PFSK-1 (cell line): ENCODE results near the gene PRKAB2.

Experiments
- FOXP2 ChIP-seq: optimal IDR thresholded peaks from 2 replicates; pipeline ENCODE3; 2011; ENCODE audit warnings: borderline replicate concordance, control low read depth, inconsistent platforms; ENCODE audit not compliant: insufficient read depth; ENCODE audit errors: extremely low read length, extremely low read depth
- POLR2AphosphoS5 ChIP-seq: IDR thresholded peaks from 2 replicates; pipeline ENCODE4 v1.6.1; 2012; ENCODE audit warnings: low read depth, mild to moderate bottlenecking, control low read depth, low read length, moderate library complexity
- SIN3A ChIP-seq: IDR thresholded peaks from 2 replicates; pipeline ENCODE4 v1.6.1; 2012; ENCODE audit warnings: mild to moderate bottlenecking, low read length, moderate library complexity, borderline replicate concordance; ENCODE audit not compliant: insufficient read depth
- TAF1 ChIP-seq: IDR thresholded peaks from 2 replicates; pipeline ENCODE4 v1.6.1; 2012; ENCODE audit warnings: low read length, control low read depth, borderline replicate concordance; ENCODE audit not compliant: insufficient read depth
- TF ChIP-seq, protein P1 (sequence below), 2 experiments: IDR thresholded peaks; 2 replicates each; pipeline versions ENCODE4 v1.6.1 to v1.8.0; 2011 to 2012; ENCODE audit warnings: low read depth in 2 of 2, low read length in 2 of 2, control low read depth in 1 of 2, inconsistent platforms in 1 of 2, mild to moderate bottlenecking in 1 of 2, moderate library complexity in 1 of 2; ENCODE audit not compliant: insufficient read depth in 1 of 2

Gene PRKAB2

GRCh38 chr1:147168626-147169058 lies 3.6 kb downstream of the PRKAB2 start:
- TF ChIP-seq TAF1 (no peak), FOXP2 (no peak), SIN3A (no peak), POLR2AphosphoS5 (no peak)
- TF ChIP-seq, protein P1, sequence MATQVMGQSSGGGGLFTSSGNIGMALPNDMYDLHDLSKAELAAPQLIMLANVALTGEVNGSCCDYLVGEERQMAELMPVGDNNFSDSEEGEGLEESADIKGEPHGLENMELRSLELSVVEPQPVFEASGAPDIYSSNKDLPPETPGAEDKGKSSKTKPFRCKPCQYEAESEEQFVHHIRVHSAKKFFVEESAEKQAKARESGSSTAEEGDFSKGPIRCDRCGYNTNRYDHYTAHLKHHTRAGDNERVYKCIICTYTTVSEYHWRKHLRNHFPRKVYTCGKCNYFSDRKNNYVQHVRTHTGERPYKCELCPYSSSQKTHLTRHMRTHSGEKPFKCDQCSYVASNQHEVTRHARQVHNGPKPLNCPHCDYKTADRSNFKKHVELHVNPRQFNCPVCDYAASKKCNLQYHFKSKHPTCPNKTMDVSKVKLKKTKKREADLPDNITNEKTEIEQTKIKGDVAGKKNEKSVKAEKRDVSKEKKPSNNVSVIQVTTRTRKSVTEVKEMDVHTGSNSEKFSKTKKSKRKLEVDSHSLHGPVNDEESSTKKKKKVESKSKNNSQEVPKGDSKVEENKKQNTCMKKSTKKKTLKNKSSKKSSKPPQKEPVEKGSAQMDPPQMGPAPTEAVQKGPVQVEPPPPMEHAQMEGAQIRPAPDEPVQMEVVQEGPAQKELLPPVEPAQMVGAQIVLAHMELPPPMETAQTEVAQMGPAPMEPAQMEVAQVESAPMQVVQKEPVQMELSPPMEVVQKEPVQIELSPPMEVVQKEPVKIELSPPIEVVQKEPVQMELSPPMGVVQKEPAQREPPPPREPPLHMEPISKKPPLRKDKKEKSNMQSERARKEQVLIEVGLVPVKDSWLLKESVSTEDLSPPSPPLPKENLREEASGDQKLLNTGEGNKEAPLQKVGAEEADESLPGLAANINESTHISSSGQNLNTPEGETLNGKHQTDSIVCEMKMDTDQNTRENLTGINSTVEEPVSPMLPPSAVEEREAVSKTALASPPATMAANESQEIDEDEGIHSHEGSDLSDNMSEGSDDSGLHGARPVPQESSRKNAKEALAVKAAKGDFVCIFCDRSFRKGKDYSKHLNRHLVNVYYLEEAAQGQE (IDR thresholded peaks at IDR 0.05; ENCODE audit: insufficient read depth in 1 of 2, low read depth in 2 of 2, low read length in 2 of 2) = no peak

DNA sequence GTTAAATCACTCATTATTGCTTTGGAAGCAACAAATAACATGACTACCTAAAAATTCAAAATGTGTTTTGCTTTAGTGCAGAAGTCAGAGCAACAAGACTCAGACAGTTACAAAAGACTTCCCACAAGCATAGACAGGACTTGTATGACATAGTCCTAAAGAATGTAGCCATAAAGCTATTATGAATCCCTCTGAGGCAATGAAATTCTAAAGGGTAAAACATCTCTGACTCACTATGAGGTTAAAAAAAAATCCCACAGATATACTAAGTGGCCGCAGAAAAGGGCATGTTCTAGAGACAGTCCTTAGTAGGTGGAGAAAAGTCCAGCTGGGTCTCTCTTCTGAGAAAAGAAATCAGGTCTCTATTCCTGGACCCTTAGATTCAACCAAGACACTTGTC lies 4.9 kb downstream of the PRKAB2 start:
- TF ChIP-seq, protein P1 (IDR thresholded peaks at IDR 0.05; ENCODE audit: insufficient read depth in 1 of 2, low read depth in 2 of 2, low read length in 2 of 2) = no peak
- TF ChIP-seq POLR2AphosphoS5 (no peak), TAF1 (no peak), FOXP2 (no peak), SIN3A (no peak)

- no peak for TF ChIP-seq TAF1
- TF ChIP-seq FOXP2 = no peak
- no peak for TF ChIP-seq POLR2AphosphoS5
- no peak for TF ChIP-seq SIN3A
Measured at GRCh38 chr1:147163019-147163418, 9.3 kb downstream of the PRKAB2 start.

DNA sequence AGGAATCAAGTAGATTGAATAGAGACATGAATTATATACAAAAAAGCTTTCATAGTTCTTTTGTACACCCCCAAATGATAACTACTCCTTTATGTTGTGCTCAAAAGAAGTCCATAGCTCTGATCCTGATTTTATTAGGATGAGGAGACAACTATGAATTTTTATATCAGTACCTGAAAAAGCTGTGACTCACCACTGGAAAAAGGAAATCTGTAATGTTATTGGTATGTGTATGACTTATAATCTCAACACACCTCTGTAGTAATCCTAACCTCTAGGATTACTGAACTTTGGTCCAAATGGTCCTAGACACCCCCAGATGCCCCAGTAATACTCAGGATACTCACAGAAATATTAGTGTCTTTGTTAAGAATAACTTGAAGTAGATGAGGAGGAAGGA lies 10.2 kb downstream of the PRKAB2 start:
- no peak for TF ChIP-seq POLR2AphosphoS5
- no peak for TF ChIP-seq FOXP2
- no peak for TF ChIP-seq SIN3A
- no peak for TF ChIP-seq TAF1
- TF ChIP-seq, protein P1 (IDR thresholded peaks at IDR 0.05; ENCODE audit: insufficient read depth in 1 of 2, low read depth in 2 of 2, low read length in 2 of 2) = no peak

DNA sequence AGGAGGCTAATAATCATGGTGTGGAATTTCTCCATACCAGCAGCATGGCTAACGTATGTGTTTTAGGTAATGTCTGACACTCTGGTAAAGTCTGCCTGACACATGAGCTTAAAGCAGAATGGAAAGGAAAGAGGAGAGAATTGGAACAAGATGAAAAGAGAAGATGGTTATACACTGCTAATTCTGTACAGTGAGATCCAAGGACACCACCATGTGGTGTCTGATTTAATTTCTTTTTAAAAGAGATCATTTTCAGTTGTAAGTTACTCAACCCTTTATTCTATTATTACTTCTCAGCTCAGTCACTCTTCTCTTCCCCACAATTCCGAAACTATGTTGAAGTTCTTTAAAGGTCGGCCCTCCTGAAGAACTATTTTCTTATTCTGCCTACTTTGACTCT lies 15.6 kb downstream of the PRKAB2 start:
- TF ChIP-seq POLR2AphosphoS5 = no peak
- TF ChIP-seq SIN3A = no peak
- no peak for TF ChIP-seq TAF1
- TF ChIP-seq FOXP2 = no peak
- TF ChIP-seq, protein P1 (IDR thresholded peaks at IDR 0.05; ENCODE audit: insufficient read depth in 1 of 2, low read depth in 2 of 2, low read length in 2 of 2) = no peak
